Measurements from ENCODE around the gene ANKS3.

The ANKS3 gene

DNA sequence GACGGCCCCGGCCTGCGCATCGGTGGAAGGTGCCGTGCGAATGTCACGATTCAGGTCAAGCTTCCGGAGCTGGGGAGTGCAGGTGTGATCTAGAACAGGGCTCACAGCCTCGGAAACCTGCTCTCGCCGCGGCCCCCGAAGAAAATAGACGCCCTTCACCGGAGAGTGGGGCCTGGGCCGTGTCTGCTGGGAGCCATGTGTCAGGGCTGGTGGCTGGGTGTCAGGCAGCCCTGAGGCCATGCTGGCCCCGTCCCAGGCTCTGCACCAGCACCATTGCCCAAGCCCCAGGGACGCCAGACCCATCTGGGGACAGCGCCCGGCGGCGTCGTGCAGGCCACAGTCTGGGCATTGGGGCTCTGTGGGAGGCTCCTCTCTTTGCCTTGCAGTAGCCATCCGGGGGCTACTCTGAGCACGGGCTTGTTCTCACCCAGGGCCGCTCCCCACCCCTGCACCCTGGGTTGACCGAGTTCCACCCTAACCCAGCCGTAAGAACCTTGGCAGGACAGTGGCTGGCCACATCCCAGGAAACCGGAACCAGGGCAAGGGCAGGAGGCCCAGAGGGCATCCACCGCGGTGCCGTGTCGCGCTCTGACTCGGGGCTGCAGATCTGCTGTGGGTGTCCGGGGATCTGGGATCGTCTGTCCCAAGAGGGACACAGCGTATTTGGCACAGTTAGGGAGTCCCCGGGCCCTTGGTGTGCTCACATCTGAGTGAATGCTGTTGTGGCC, 46.0 kb downstream of the ANKS3 start:
- in situ Hi-C loops (cut with HindIII; ENCODE audit: low sequenced_read_pairs), result no loop called here
- TF ChIP-seq, protein P1, sequence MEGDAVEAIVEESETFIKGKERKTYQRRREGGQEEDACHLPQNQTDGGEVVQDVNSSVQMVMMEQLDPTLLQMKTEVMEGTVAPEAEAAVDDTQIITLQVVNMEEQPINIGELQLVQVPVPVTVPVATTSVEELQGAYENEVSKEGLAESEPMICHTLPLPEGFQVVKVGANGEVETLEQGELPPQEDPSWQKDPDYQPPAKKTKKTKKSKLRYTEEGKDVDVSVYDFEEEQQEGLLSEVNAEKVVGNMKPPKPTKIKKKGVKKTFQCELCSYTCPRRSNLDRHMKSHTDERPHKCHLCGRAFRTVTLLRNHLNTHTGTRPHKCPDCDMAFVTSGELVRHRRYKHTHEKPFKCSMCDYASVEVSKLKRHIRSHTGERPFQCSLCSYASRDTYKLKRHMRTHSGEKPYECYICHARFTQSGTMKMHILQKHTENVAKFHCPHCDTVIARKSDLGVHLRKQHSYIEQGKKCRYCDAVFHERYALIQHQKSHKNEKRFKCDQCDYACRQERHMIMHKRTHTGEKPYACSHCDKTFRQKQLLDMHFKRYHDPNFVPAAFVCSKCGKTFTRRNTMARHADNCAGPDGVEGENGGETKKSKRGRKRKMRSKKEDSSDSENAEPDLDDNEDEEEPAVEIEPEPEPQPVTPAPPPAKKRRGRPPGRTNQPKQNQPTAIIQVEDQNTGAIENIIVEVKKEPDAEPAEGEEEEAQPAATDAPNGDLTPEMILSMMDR (IDR thresholded peaks at IDR 0.05; ENCODE audit: low read depth, low read length, missing control alignments), result no peak

DNA sequence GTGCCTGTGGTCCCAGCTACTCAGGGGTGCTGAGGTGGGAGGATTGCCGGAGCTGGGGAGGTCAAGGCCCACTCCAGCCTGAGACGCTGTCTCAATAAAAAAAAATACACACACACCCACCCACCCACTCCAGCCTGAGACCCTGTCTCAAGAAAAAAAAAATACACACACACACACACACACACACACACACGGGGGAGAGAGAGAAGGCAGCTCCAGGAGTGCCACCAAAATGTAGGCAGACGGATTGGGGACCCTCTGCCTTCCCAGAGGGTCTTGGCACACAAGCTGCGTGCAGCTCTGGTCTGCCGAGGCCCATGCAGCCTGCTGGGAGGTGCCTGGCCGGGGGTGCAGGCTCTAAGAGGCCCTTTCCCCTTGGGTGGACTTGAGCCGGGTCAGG, 46.7 kb downstream of the ANKS3 start:
- TF ChIP-seq, protein P1 (IDR thresholded peaks at IDR 0.05; ENCODE audit: low read depth, low read length, missing control alignments), result no peak
- in situ Hi-C loops (cut with HindIII; ENCODE audit: low sequenced_read_pairs), result no loop called here
- H3K4me3 ChIP-seq (ENCODE audit: low read depth, low read length), result no peak overlapping the region
- DNase-seq (ENCODE audit: low read depth), result no peak

More for the DNA sequence above, 46.0 kb downstream of the ANKS3 start:
- H3K4me3 ChIP-seq (ENCODE audit: low read depth, low read length), result no peak overlapping the region
- no peak for DNase-seq (ENCODE audit: low read depth)

- TF ChIP-seq, protein P1 (IDR thresholded peaks at IDR 0.05; ENCODE audit: low read depth, low read length, missing control alignments), result no peak
- no peak for DNase-seq (ENCODE audit: low read depth)
- in situ Hi-C loops (cut with HindIII; ENCODE audit: low sequenced_read_pairs), result no loop called here
- no peak overlapping the region for H3K4me3 ChIP-seq (ENCODE audit: low read depth, low read length)
Observed at GRCh38 chr16:4686497-4687210, 47.4 kb downstream of the ANKS3 start.

- in situ Hi-C loops (cut with HindIII; ENCODE audit: low sequenced_read_pairs), result no loop called here
- H3K4me3 ChIP-seq (ENCODE audit: low read depth, low read length), result no peak overlapping the region
- no peak for DNase-seq (ENCODE audit: low read depth)
- TF ChIP-seq, protein P1 (IDR thresholded peaks at IDR 0.05; ENCODE audit: low read depth, low read length, missing control alignments), result no peak
Observed at GRCh38 chr16:4685776-4686496, 48.1 kb downstream of the ANKS3 start.

DNA sequence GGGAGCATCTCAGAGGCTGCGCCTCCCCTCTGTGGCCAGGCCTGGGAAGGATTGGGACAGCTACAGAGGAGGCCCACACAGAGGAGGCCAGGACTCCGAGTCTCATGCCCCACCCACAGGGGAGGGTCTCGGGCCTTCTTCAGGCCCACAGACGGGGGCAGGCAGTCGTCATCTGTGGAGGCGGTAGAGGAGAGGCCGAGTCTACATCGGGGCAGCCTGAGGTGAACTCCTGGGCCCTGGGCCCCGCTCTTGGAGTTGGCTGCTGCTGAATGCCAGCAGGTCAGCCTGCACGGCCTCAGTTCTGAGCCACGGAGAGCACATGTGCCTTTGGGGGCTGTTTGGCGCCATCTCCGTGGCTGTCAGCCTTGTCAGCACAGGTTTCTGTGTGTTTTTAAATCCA, 48.8 kb downstream of the ANKS3 start:
- TF ChIP-seq, protein P1 (IDR thresholded peaks at IDR 0.05; ENCODE audit: low read depth, low read length, missing control alignments), result no peak
- H3K4me3 ChIP-seq (ENCODE audit: low read depth, low read length), result no peak overlapping the region
- in situ Hi-C loops (cut with HindIII; ENCODE audit: low sequenced_read_pairs), result no loop called here
- DNase-seq (ENCODE audit: low read depth), result no peak

DNA sequence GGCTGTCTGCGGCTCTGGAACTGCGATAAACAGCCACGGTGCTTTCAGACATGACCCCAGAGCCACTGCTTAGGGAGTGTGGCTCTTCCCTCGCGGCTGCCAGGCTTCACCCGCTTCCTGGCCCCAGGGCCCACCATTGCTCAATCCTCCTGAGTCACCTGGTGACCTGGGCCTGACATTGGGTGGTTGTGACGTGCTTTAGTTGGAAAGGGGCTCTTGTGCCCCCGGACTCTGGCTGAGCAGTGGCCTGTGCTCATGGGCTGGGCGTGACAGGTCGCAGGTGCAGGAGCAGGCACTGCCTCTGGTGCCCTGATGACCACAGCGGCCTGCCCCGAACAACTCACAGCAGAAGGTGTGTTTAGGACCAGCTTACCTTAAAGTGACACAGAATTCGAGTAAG, 49.3 kb downstream of the ANKS3 start:
- TF ChIP-seq, protein P1 (IDR thresholded peaks at IDR 0.05; ENCODE audit: low read depth, low read length, missing control alignments), result no peak
- in situ Hi-C loops (cut with HindIII; ENCODE audit: low sequenced_read_pairs), result no loop called here
- no peak for DNase-seq (ENCODE audit: low read depth)
- no peak overlapping the region for H3K4me3 ChIP-seq (ENCODE audit: low read depth, low read length)
